Activated naive CD8-positive, alpha-beta T cell treated with anti-CD3 and anti-CD28 coated beads, Interleukin-2, amount 10 ng/mL, durations not matched to agents 7 days and 5 days (primary cell): Measurements from ENCODE around the gene CIB4. TPM values are rescaled to one million over a fixed set of nuclear protein-coding genes. Genes with fewer than 3 reads are reported as not detected.

Experiments used
- ATAC-seq: fragments of 150-1000 bp; cut with Tn5 transposase; one replicate; pipeline ENCODE4 v1.10.0; 2021; ENCODE audit warnings: low read depth, moderate library complexity
- POLR2A ChIA-PET: fragments of 350-600 bp; sonication (Branson Sonifier 250); formaldehyde crosslinking; loops from one replicate; lab custom pipeline; 2021; ENCODE audit warnings: antibody characterized with exemption; lab: Charles Lee
- DNase-seq: peaks from one replicate; pipeline ENCODE4 v3.0.0; 2021
- H3K27ac Mint-ChIP-seq: one replicate; pipeline ENCODE4 v1.8.0; 2022; ENCODE audit warnings: mild to moderate bottlenecking, mixed read lengths
- H3K27me3 Mint-ChIP-seq: one replicate; pipeline ENCODE4 v1.8.0; 2022; ENCODE audit warnings: mild to moderate bottlenecking, moderate library complexity, mixed read lengths
- H3K36me3 Mint-ChIP-seq: one replicate; pipeline ENCODE4 v1.8.0; 2021; ENCODE audit warnings: mild to moderate bottlenecking, mixed read lengths
- H3K4me1 Mint-ChIP-seq: one replicate; pipeline ENCODE4 v1.8.0; 2021; ENCODE audit warnings: mixed read lengths
- H3K4me3 Mint-ChIP-seq: one replicate; pipeline ENCODE4 v1.8.0; 2022; ENCODE audit warnings: mild to moderate bottlenecking, moderate library complexity, mixed read lengths
- H3K9me3 Mint-ChIP-seq: one replicate; pipeline ENCODE4 v1.8.0; 2021; ENCODE audit warnings: mixed read lengths
- total RNA-seq, 2 experiments: library from RNA; stranded (reverse); gene quantifications; one replicate each; pipeline ENCODE4 v1.2.3, GENCODE V29; 2021

Gene CIB4
- total RNA-seq, 2 experiments from 2014 or later: not detected

DNA sequence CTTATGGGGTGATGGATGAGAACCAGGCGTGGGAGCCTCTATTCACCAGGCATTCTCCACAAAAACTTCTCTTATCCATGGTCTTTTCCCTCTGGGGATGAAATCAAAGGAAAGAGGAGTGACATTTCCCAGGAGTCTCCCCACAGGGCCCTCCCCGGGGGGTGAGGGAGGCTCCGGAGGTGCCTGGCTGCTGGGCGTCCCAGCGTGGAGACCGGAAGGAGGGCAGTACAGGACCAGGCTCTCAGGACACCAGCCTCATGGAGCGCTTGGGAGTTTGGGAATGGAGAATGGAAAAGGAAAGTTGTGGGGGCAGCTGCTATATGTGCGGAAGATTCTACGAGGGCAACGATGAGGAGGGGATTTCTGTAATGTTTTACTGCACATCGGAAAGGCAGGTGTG lies 22.1 kb downstream of the CIB4 start:
- no peak overlapping the region for H3K27ac Mint-ChIP-seq
- H3K36me3 Mint-ChIP-seq: no peaks in the 10 kb centered on the region
- no peak for ATAC-seq
- no peaks in the 10 kb centered on the region for H3K9me3 Mint-ChIP-seq
- no peak for DNase-seq
- H3K27me3 Mint-ChIP-seq: peaks cover 15% of the 10 kb centered on the region
- POLR2A ChIA-PET: no interaction called here
- peaks cover 3% of the 10 kb centered on the region for H3K4me1 Mint-ChIP-seq
- H3K4me3 Mint-ChIP-seq: no peak overlapping the region

DNA sequence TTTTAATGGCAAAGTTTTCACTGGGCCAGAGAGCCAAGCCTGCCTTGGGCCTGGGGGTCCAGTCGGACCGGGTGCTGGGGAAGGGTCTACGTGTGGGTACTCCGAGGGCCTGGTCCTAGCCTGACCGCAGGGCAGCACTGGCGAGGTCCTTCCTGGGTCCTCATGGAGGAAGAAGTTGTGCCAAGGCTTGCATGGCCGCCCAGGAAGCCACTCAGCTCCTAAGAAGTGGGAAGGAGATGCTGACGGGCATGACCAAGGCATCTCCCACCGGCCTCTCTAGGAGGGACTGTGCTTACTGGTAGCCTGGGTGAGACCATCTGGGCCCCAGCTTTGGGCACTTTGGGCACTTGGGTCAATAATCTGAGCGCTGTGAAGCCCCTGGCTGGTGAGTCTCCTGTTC lies 22.6 kb downstream of the CIB4 start:
- no peak overlapping the region for H3K4me3 Mint-ChIP-seq
- no peaks in the 10 kb centered on the region for H3K36me3 Mint-ChIP-seq
- H3K4me1 Mint-ChIP-seq: peaks cover 3% of the 10 kb centered on the region
- no peak for DNase-seq
- ATAC-seq: no peak
- no peak overlapping the region for H3K27ac Mint-ChIP-seq
- peaks cover 15% of the 10 kb centered on the region for H3K27me3 Mint-ChIP-seq
- H3K9me3 Mint-ChIP-seq: no peaks in the 10 kb centered on the region
- POLR2A ChIA-PET: no interaction called here

DNA sequence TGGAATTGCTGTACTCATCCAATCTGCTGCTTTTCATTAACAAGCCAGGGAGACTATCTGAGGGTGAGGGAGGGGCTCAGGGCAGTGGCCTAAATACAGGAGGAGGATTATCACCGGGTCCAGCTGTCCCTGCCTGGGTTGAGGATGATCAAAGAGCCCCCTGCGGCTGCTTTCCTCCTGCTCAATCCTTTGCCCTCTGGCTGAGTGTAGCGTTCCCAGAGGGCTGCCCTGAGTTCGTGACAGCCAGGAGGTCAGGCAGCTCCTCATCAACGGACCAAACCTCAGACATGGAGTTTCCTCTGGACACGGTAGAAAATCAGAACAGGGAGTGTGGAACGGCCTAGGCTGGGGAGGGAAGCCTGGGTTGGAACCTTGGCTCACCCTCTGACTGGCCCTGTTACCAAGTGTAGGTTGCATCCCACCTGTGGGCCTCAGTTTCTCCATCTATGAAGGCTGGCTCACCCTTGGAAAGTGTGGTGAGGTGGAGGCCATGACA lies 23.5 kb downstream of the CIB4 start:
- Mint-ChIP-seq H3K27me3 (peaks cover 15% of the 10 kb centered on the region), H3K9me3 (no peaks in the 10 kb centered on the region), H3K36me3 (no peaks in the 10 kb centered on the region), H3K4me3 (no peak overlapping the region), H3K27ac (no peak overlapping the region), H3K4me1 (peaks cover 3% of the 10 kb centered on the region)
- ATAC-seq (no peak), DNase-seq (no peak)
- POLR2A ChIA-PET: no interaction called here

DNA sequence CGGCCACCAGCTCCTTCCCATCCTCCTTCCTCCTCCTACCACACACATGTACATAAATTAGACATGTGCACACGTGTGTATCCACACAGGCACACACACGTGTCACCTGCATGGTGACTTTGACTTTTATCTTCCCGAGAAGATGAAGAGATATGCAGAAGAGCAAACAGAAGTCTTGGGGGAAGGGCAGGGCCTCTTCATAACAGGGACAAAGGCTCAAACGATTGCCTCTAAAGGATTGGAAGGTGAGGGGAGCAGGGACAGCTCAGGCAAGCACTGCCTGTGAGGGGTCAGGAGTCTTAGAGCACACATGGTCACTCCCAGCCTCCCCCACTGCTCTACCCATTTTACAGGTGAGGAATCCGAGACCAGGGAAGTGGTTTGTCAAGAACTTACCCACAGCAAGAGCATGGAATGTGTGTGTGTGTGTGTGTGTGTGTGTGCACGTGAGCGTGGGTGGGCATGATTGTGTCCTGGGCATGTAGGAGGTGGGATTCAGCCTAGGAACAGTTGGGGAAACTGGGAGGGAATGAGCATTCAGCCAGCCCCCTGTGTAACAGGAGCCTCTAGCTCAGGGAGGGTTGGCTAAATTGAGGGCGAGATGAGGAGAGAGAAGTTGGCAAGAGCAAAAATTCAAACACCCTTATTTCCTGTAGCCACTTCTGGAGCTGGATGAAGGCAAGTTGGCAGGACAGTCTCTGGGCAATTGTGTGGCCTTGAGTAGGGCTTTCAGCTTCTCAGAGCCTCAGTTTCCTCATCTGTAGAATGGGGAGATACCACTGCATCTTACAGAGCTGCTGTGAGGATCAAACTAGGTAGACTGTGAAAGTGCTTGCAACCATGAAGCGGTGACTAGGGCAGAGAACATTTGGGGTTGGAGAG lies 24.2 kb downstream of the CIB4 start:
- POLR2A ChIA-PET: no interaction called here
- H3K9me3 Mint-ChIP-seq: no peaks in the 10 kb centered on the region
- peaks cover 15% of the 10 kb centered on the region for H3K27me3 Mint-ChIP-seq
- no peaks in the 10 kb centered on the region for H3K36me3 Mint-ChIP-seq
- no peak overlapping the region for H3K4me3 Mint-ChIP-seq
- H3K4me1 Mint-ChIP-seq: peaks cover 3% of the 10 kb centered on the region
- ATAC-seq: no peak
- no peak overlapping the region for H3K27ac Mint-ChIP-seq
- DNase-seq: no peak

DNA sequence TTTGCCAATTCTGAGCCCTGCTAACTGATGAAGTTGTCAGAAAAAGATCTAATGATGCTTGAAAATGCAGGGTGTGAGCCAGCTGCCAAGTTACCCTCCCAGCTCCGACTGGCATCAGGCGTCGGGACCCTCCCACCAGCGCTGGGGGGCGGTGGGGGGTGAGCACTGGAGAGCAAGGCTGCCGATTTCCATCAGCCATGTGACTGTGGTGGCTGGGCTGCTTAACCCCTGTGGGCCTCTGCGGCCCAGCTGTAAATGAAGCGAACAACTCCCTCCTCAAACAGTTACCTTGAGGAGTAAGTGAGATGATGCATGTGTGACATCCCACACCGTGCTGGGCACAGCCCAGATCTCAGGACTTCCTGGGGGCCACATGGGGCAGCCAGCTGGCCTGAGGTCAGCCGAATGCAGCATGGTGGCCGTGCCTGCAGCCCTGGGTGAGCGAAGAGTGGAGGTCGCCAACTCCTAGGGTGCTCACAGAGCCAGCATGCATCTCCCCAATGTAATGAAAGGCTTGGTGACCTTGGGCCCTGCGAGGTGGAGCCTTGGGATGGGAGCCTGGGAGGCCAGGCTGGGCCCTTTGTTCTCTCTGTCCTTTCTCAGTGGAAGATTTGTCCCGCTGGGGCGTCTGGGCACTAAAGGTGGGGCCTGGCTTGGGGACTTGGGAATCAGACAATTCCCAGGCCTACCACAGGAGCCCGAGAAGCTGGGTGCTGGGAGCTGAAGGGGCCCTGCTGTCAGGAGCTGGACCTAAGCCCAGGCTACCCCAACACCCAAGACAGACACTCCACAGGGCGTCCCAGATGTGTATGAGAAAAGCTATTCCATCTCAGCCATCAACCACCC lies 25.1 kb downstream of the CIB4 start:
- POLR2A ChIA-PET: no interaction called here
- no peak for DNase-seq
- no peaks in the 10 kb centered on the region for H3K36me3 Mint-ChIP-seq
- H3K27me3 Mint-ChIP-seq: peaks cover 10% of the 10 kb centered on the region
- H3K4me3 Mint-ChIP-seq: no peak overlapping the region
- ATAC-seq: no peak
- H3K4me1 Mint-ChIP-seq: peaks cover 3% of the 10 kb centered on the region
- H3K27ac Mint-ChIP-seq: no peak overlapping the region
- no peaks in the 10 kb centered on the region for H3K9me3 Mint-ChIP-seq

DNA sequence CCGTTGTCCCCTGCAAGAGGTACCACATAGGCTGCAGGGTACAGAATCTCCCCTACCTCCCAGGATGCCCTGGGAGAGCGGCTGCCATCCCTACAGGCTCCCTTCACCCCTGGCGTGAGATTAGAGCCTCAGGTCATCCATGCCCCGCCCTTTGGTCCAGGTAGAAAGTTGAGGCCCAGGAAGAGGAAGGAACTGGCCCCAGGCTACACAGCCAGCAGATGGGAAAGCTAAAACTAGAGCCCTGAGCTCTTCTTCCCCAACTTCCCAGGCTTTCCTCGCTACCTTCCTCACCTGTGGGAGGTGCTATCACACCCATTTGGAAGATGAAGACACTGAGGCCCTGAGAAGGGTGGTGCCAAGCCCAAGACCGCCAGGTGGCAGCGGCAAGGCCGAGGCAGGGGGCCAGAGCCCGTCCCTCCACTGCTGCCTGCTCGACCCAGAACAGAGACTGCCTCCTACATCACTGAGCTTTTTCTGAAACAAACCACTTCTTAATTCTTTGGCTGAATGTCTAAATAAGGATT lies 25.8 kb downstream of the CIB4 start:
- no peak for ATAC-seq
- Mint-ChIP-seq H3K27me3 (peaks cover 3% of the 10 kb centered on the region), H3K27ac (no peak overlapping the region), H3K36me3 (no peaks in the 10 kb centered on the region), H3K9me3 (no peaks in the 10 kb centered on the region), H3K4me1 (peaks cover 4% of the 10 kb centered on the region), H3K4me3 (no peak overlapping the region)
- POLR2A ChIA-PET: no interaction called here
- no peak for DNase-seq

DNA sequence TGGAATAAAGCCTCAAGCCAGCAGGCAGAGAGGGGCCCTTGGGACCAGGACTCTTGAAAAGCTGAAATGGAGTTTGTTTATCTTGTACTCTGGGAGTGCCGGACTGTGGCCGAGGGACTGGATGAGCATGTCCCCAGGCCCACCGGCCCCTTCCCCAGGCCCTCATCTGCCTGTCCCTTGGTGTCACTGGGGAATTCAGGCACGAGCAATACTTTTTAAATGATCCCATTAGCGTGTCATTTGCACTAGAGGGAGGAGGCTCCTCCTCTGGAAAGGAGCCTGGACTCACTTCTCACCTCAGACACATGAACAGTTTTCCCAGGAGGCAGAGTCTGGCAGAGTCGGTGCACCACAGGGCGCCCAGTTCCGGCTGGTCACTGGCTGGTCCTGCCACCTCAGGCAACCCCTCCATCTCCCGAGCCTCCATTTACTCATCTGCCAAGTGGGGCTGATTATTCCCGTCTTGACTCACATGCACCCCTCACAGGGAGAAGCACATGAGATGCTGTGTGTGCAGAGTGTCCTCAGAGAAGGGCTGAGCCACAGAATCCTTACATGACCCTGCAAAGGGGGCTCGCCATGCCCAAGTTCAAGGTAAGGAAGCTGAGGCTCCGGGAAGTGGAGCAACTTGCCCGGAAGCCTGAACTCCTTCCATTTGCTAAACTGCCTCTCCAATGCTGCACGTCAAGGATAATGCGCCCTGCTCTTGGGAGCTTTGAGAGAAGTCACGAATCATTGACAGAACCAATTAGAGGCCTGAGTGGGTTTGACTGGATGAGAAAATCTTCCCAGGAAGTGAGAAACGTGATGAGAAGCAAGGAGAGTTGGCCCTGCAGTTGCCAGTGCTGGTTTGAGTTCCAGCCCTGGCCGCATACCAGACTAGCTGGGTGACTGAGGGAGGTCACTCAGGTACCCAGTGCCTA lies 26.7 kb downstream of the CIB4 start:
- ATAC-seq (no peak), DNase-seq (no peak)
- Mint-ChIP-seq H3K27ac (no peak overlapping the region), H3K9me3 (no peaks in the 10 kb centered on the region), H3K36me3 (no peaks in the 10 kb centered on the region), H3K27me3 (peaks cover 2% of the 10 kb centered on the region), H3K4me3 (no peak overlapping the region), H3K4me1 (peaks cover 12% of the 10 kb centered on the region)
- POLR2A ChIA-PET: no interaction called here

DNA sequence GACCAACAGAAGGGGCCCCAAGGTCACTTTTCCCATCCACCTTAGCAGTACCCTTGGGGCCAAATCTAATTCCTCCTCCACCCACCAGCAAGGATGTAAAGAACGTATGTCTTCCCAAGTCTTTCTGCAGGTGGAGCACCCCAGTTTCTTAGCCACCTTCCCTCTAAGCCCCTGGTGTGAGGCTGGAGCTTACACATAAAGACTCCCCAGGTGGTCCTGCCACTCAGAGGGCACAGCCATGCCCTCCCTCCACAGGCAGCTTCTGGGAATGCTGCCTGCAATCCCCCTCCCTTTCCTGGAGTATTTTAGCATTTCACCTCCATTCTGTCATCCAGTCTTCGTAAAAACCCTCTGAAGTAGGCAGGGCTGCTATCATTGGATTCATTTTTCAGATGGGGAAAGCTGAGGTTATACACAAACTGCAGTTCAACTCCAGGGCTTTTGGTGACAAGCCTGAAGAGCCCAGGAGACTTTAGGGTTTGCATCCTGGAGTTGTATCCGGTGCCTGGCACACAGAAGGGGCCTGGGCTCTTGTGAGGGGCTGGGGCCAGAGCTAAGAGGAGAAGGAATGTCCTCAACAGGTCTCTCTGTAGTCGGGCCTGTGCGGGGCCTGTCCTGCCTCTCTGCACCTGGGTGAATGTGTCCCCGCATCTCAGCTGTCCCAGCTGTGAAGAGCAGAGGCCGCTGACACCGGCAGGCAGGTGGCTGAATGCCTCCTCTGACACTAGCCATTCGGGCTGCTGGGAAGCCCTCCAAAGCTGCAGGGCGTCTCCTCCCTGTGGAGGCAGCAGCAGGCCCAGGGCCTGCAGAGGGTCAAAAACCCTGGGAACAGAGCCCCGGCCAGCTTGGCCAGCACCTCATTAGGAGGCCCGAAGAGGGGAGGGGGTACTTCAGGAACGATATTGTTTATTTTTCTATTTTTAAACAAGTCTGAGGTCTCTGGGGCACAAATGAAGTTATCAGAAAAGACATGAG lies 27.6 kb downstream of the CIB4 start:
- ATAC-seq: no peak
- Mint-ChIP-seq H3K36me3 (no peaks in the 10 kb centered on the region), H3K4me3 (no peak overlapping the region), H3K9me3 (no peaks in the 10 kb centered on the region), H3K4me1 (peaks cover 15% of the 10 kb centered on the region), H3K27me3 (peaks cover 2% of the 10 kb centered on the region), H3K27ac (no peak overlapping the region)
- DNase-seq: no peak
- POLR2A ChIA-PET: no interaction called here

DNA sequence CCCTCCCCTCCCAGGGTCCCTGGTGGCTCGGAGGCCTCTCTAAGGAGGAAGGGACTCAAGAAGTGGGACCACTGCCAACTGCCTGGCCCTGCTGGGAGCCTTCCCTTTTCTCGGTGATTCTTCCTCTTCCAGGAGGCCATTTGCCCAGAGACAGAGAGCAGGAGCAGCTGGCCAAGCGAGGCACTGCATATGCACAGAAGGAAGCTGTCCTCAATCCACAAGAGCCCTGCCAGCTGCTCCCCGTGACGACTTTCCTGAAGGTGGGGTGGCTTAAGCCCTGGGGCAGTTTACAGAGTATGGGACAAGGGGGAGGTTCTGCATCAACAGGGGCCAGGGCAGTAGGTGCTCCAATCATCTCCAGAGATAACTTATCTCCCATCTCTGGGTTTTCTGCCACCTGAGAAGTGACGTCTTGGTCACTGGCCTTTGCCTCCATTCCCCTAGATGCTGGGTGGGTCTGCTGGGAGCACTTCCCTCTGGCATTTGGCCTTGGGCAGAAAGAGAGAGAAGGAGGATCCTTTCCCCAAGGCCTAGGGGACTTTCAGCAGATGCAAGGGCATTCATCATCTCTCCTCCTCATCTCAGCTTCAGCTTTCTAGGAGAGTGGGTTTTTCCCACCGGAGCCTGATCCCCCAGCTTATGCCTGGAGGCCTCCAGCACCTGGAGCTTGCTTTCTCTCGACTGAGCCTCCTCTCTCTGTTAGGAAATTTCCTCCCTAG lies 28.5 kb downstream of the CIB4 start:
- POLR2A ChIA-PET: no interaction called here
- Mint-ChIP-seq H3K4me3 (no peak overlapping the region), H3K9me3 (no peaks in the 10 kb centered on the region), H3K4me1 (peaks cover 15% of the 10 kb centered on the region), H3K27ac (no peak overlapping the region), H3K27me3 (peaks cover 2% of the 10 kb centered on the region), H3K36me3 (no peaks in the 10 kb centered on the region)
- ATAC-seq (no peak), DNase-seq (no peak)

DNA sequence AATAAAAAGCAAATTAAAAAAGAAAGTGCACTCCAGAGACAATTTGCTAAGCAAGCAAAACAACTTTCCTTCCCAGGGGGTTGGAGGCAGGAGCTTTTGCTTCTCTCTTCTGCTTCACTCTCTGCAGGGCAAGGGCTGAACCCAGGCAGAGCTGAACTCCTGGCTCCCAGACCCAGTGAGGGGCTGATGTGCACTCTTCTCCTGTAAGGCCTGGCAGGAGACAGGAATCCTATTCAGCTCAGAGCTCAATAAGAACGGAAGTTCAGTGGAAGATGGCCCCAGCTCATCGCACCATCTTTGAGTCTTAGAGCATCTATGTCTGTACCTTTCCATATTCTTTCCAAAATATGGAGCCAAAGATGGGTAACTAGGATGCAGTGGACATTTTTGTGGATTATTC lies 29.1 kb downstream of the CIB4 start:
- H3K36me3 Mint-ChIP-seq: no peaks in the 10 kb centered on the region
- H3K27me3 Mint-ChIP-seq: peaks cover 2% of the 10 kb centered on the region
- DNase-seq (no peak), ATAC-seq (no peak)
- peaks cover 15% of the 10 kb centered on the region for H3K4me1 Mint-ChIP-seq
- no peak overlapping the region for H3K27ac Mint-ChIP-seq
- H3K4me3 Mint-ChIP-seq: no peak overlapping the region
- POLR2A ChIA-PET: no interaction called here
- H3K9me3 Mint-ChIP-seq: no peaks in the 10 kb centered on the region

DNA sequence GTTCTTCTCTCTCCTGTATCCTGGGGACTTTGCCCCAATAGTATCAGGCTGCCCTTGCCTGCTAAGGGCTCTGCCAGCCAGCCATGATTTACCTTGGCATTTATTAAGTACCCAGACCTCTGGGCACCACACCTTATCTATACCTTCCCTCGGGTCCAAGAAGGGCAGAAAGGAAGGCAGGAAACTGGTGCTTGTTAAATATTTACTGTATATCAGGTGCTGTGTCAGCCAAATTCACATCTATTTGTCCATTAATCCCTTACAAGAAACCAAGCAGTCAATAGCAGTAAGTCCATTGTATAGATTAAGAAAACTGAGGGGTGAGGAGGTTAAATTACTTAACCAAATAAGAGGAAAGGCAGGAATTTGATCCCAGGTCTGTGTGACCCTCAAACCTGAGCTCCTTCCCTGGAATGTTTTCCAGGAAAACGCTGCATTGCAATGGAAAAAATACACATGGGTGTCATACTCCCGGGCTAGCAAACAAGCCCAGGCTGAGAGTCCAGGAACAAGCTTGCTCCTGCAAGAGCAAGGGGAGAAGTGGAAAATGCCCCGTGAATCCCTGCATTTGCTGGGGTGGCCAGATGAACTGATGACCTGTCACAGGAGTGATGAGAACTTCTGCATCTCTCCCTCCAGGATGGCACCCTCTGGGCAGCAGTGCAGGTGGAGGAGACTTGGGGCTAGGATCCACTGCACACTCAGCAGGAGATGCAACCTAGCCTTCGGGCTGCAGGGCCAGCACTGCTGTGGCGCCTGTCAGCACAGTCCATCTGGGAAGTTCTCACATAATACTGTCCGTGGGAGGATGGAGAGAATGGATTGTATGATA lies 30.4 kb downstream of the CIB4 start:
- Mint-ChIP-seq H3K4me1 (peaks cover 15% of the 10 kb centered on the region), H3K36me3 (no peaks in the 10 kb centered on the region), H3K4me3 (no peak overlapping the region), H3K27ac (no peak overlapping the region), H3K27me3 (peaks cover 2% of the 10 kb centered on the region), H3K9me3 (no peaks in the 10 kb centered on the region)
- ATAC-seq (no peak), DNase-seq (no peak)
- POLR2A ChIA-PET: no interaction called here
